GM19035 (cell line): ENCODE data around the gene SIRPA.

Experiments used
- ATAC-seq: cut with Tn5 transposase; IDR thresholded peaks from one replicate; pipeline ENCODE4 v1.9.1; 2021; ENCODE audit not compliant: unreplicated experiment

SIRPA gene

GRCh38 chr20:1930165-1930564, 35.0 kb downstream of the SIRPA start:
- no peak for ATAC-seq

GRCh38 chr20:1931830-1932229, 36.6 kb downstream of the SIRPA start:
- ATAC-seq: no peak

GRCh38 chr20:1932971-1933370, 37.8 kb downstream of the SIRPA start:
- ATAC-seq: no peak

GRCh38 chr20:1933465-1933870, 38.3 kb downstream of the SIRPA start:
- ATAC-seq: no peak

- no peak for ATAC-seq
These were observed 38.9 kb downstream of the SIRPA start for GRCh38 chr20:1934156-1934555.

- no peak for ATAC-seq
These were observed 39.7 kb downstream of the SIRPA start for GRCh38 chr20:1934721-1935573.

- ATAC-seq: no peak
These were observed 40.6 kb downstream of the SIRPA start for GRCh38 chr20:1935696-1936366.

GRCh38 chr20:1937316-1937976, 42.2 kb downstream of the SIRPA start:
- ATAC-seq: no peak

GRCh38 chr20:1938464-1939269, 43.5 kb downstream of the SIRPA start:
- ATAC-seq: no peak

- ATAC-seq: no peak
These were observed 44.0 kb downstream of the SIRPA start for GRCh38 chr20:1939270-1939595.

GRCh38 chr20:1940581-1940980, 45.4 kb downstream of the SIRPA start:
- no peak for ATAC-seq

- no peak for ATAC-seq
These were observed 46.0 kb downstream of the SIRPA start for GRCh38 chr20:1941226-1941625.

- no peak for ATAC-seq
These were observed 46.9 kb downstream of the SIRPA start for GRCh38 chr20:1942061-1942460.

- no peak for ATAC-seq
These were observed 47.5 kb downstream of the SIRPA start for GRCh38 chr20:1942486-1943274.

GRCh38 chr20:1943275-1944002, 48.2 kb downstream of the SIRPA start:
- ATAC-seq: no peak

GRCh38 chr20:1944345-1945091, 49.3 kb downstream of the SIRPA start:
- no peak for ATAC-seq

- no peak for ATAC-seq
These were observed 50.0 kb downstream of the SIRPA start for GRCh38 chr20:1945134-1945618.

- ATAC-seq: no peak
These were observed 50.5 kb downstream of the SIRPA start for GRCh38 chr20:1945660-1946059.

GRCh38 chr20:1946442-1946761, 51.2 kb downstream of the SIRPA start:
- ATAC-seq: no peak
